Right hindlimb (tissue), 1 donor: ENCODE data around the gene DAPK2.

Experiments used
- DNase-seq: peaks from one replicate; pipeline ENCODE4 v3.0.0-alpha.2; 2018

Gene DAPK2

GRCh38 chr15:63889831-63890230, 156.5 kb downstream of the DAPK2 start:
- no peak for DNase-seq

GRCh38 chr15:63888823-63889222, 157.5 kb downstream of the DAPK2 start:
- no peak for DNase-seq

- no peak for DNase-seq
Observed at GRCh38 chr15:63888146-63888545, 158.1 kb downstream of the DAPK2 start.

- DNase-seq: no peak
Observed at GRCh38 chr15:63887630-63888029, 158.7 kb downstream of the DAPK2 start.

GRCh38 chr15:63884953-63885352, 161.3 kb downstream of the DAPK2 start:
- DNase-seq: no peak

GRCh38 chr15:63881431-63881830, 164.9 kb downstream of the DAPK2 start:
- DNase-seq: no peak

GRCh38 chr15:63880744-63881143, 165.5 kb downstream of the DAPK2 start:
- no peak for DNase-seq

GRCh38 chr15:63879995-63880394, 166.3 kb downstream of the DAPK2 start:
- DNase-seq: no peak

GRCh38 chr15:63879211-63879610, 167.1 kb downstream of the DAPK2 start:
- no peak for DNase-seq

- no peak for DNase-seq
Observed at GRCh38 chr15:63877713-63878271, 168.5 kb downstream of the DAPK2 start.

GRCh38 chr15:63876085-63876662, 170.1 kb downstream of the DAPK2 start:
- DNase-seq: no peak

- DNase-seq: no peak
Observed at GRCh38 chr15:63874616-63875015, 171.7 kb downstream of the DAPK2 start.

GRCh38 chr15:63872759-63873510, 173.3 kb downstream of the DAPK2 start:
- DNase-seq: no peak

GRCh38 chr15:63870487-63871209, 175.6 kb downstream of the DAPK2 start:
- DNase-seq: peak; percentile 85

GRCh38 chr15:63870043-63870394, 176.3 kb downstream of the DAPK2 start:
- DNase-seq: no peak

- no peak for DNase-seq
Observed at GRCh38 chr15:63869371-63870042, 176.8 kb downstream of the DAPK2 start.

- no peak for DNase-seq
Observed at GRCh38 chr15:63864186-63864585, 182.1 kb downstream of the DAPK2 start.

- DNase-seq: no peak
Observed at GRCh38 chr15:63861946-63862517, 184.3 kb downstream of the DAPK2 start.

- no peak for DNase-seq
Observed at GRCh38 chr15:63860555-63860954, 185.7 kb downstream of the DAPK2 start.

- DNase-seq: no peak
Observed at GRCh38 chr15:63860155-63860554, 186.1 kb downstream of the DAPK2 start.

GRCh38 chr15:63858881-63859280, 187.4 kb downstream of the DAPK2 start:
- DNase-seq: peak; percentile 24

- no peak for DNase-seq
Observed at GRCh38 chr15:63858448-63858847, 187.8 kb downstream of the DAPK2 start.

GRCh38 chr15:63857461-63857856, 188.8 kb downstream of the DAPK2 start:
- no peak for DNase-seq
